Measurements from ENCODE around the gene FUT6.
"Not testable (repeated sequence)": the region's sequence is repeated elsewhere in the genome, so short reads cannot be mapped to it uniquely, and the experiment has no call there.

FUT6 gene

DNA sequence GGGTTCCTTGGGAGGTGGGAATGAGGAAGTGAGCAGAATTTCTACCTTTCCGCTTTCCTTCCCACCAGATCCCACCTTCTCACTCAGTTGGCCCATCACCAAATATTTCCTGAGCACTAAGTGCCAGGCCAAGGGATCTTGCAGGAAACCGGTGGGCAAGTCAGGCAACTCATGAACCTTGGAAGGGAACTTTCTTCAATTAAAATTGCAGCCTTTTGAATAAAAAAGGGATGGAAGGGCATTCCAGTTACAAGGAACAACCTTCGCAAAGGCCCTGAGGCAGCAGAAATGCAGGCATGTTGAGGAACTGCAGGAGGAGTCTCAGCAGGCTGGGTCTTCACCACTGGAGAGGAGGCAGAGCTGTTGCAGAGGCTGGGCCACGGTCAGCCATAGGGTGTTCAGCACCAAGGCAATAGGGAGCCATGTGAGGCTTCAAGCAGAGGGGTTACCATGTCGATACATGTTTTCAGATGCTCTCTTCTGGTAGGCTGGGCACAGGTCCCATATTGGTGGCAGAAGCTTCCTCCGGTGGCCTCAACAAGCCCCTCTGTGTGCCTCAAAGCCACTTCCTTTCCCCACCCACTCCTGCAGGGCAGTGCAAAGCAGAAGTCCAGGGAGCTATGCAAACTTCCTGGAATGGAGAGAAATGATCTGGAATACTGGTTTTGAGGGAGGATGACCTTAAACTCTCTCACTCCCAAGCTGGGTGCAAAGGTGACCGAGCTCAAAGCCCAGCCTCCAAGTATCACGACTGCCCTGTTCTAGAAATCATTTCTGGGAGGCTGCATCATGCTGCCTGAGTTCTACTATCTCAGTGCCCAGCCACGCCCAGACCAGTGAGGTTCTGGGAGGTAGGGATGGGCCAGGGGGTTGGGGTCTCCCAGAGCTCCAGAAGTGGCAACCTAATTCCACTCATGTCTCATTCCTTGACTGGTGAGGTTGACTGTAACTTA, at the start of gene FUT6:
Gene FUT6, minus strand, starts transcription at position 638 of the 953 bp plus-strand sequence. CDS start 7,135 bp downstream, outside the sequence.
- no peak for DNase-seq

GRCh38 chr19:5884065-5884811, 44.7 kb upstream of the FUT6 start:
- not testable (repeated sequence) for DNase-seq

- DNase-seq = not testable (repeated sequence)
Measured at GRCh38 chr19:5883157-5883873, 43.8 kb upstream of the FUT6 start.

DNA sequence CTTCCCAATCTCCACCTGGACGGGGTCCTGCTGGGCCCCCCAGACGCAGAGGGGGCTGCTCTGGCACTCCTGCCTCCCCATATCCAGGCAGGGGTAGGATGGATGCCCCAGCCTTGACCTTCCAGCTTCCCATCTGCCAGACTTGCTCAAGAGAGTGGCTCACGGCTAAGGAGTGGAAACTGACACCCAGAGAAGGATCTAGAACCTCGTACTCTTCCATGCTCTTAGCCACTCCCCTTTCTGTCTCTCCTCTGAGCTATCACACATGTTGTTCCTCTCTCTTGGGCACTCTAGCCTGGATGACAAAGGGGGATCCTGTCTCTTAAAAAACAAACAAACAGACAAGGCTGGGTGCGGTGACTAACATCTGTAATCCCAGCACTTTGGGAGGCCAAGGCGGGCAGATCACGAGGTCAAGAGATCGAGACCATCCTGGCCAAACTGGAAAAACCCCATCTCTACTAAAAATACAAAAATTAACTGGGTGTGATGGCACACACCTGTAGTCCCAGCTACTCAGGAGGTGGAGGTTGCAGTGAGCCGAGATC, 43.0 kb upstream of the FUT6 start:
- DNase-seq = no peak

GRCh38 chr19:5881543-5882299, 42.2 kb upstream of the FUT6 start:
- no peak for DNase-seq

- peak; percentile 40 for DNase-seq
Measured at GRCh38 chr19:5880604-5881078, 41.1 kb upstream of the FUT6 start.

GRCh38 chr19:5880196-5880595, 40.7 kb upstream of the FUT6 start:
- no peak for DNase-seq

- DNase-seq = no peak
Measured at GRCh38 chr19:5877882-5878281, 38.4 kb upstream of the FUT6 start.

- DNase-seq = no peak
Measured at GRCh38 chr19:5877427-5877826, 37.9 kb upstream of the FUT6 start.

DNA sequence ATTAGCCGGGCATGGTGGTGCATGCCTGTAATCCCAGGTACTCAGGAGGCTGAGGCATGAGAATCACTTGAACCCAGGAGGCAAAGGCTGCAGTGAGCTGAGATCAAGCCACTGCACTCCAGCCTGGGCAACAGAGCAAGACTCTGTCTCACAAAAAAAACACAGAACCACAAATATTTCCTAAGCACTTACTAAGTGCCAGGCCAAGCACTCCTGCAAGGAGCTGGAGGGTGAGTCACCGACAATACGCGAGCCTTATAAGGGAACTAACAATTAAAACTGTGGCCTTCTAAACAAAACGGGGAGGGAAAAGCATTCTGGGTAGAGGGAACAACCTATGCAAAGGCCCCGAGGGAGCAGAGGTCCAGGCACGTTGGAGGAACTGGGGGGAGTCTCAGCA, 35.0 kb upstream of the FUT6 start:
- not testable (repeated sequence) for DNase-seq

DNA sequence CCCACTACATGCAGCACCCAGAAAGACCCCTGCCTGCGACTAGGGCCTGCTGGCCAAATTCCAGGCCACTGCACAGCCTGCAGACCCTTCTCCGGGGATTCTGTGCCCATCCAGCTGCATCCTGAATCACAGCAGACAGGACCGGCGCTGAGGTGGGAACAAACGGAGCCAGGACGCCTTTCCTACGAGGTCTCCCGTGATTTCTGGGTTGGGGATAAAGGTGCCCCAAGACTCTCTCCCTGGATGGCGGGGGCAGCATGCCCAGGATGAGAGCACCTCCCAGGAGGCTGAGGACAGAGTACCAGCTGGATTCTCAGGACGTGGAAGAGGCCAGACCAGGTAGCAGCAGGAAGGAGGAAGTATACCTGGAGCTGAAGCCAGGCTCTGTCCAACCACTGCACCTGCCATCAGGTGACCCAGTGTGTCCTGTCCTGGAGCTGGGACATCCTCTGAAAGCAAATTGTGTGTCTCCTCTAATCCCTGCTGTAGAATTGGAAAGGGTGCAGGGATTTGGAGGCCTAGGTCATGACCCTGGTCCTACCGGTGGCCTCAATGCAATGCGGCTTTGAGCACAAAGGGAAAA, 34.2 kb upstream of the FUT6 start:
- no peak for DNase-seq

GRCh38 chr19:5870986-5871394, 31.5 kb upstream of the FUT6 start:
- DNase-seq = no peak

GRCh38 chr19:5867201-5868136, 28.0 kb upstream of the FUT6 start:
- DNase-seq = no peak

DNA sequence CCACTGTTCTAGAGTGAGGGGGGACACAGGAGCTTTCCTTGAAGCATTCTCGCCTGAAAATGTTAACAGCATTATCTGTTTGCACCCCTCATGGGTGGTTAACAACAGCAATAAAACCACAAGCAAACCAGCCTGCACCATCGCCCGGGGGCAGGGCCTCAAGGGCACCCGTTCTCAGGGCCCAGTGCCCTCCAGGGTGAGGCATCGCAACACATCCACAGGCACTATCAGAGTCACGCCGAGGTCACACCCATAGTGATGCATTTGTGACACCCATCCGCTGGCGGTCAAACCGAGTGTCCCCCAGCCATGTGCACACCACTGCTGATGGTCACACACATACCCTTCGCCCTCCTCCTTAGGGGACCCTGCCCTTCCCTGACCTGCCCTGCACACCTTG, 26.3 kb upstream of the FUT6 start:
- DNase-seq = no peak

- no peak for DNase-seq
Measured at GRCh38 chr19:5864725-5865486, 25.4 kb upstream of the FUT6 start.

- DNase-seq = no peak
Measured at GRCh38 chr19:5864013-5864720, 24.7 kb upstream of the FUT6 start.

GRCh38 chr19:5863030-5863665, 23.6 kb upstream of the FUT6 start:
- no peak for DNase-seq
